ENCODE data around the gene TMEM82. TPM values are rescaled to one million over a fixed set of nuclear protein-coding genes. Genes with fewer than 3 reads are reported as not detected.

The TMEM82 gene
- total RNA-seq, 2 donors from 2014 or later: 11.5 to 17.0 TPM

- Histone ChIP-seq H3K4me1 (no peaks in the 10 kb centered on the region), H3K27ac (no peak overlapping the region), H3K27me3 (no peaks in the 10 kb centered on the region), H3K4me3 (no peak overlapping the region), H3K9ac (ENCODE audit: low read depth in 2 of 2, low read length in 2 of 2) (no peak overlapping the region), H3K36me3 (peaks cover 21% of the 10 kb centered on the region), H3K9me3 (no peaks in the 10 kb centered on the region)
- DNase-seq: no peak
- no peak for TF ChIP-seq CTCF (IDR thresholded peaks at IDR 0.05)
- intact Hi-C loops (cut with DNase I): no loop called here
Observed at GRCh38 chr1:15771836-15772515, 29.7 kb downstream of the TMEM82 start.

DNA sequence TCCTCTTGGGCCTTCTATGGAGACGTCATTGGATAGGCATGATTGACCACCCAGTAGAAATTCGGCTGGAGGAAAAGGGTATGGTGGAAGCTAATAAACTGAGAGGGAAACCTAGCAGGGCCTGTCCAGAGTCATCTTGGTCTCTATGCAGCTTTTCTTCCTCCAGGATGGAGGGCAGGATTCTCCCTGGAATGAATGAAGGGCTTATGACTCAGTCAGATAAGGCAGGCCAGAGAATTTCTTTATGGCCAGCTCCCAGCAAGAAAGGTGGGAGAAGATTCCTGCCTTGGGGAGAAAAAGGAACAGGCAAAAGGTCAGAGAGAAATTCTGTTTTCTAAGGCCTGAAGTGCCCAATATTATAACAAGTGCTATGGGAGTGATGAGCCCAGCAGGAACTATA, 33.4 kb downstream of the TMEM82 start:
- no peak for DNase-seq
- no peak overlapping the region for H3K9ac ChIP-seq (ENCODE audit: low read depth in 2 of 2, low read length in 2 of 2)
- TF ChIP-seq CTCF (IDR thresholded peaks at IDR 0.05): no peak
- no peak overlapping the region for H3K4me3 ChIP-seq
- peaks cover 4% of the 10 kb centered on the region for H3K4me1 ChIP-seq
- no peak overlapping the region for H3K27ac ChIP-seq
- intact Hi-C loops (cut with DNase I): no loop called here
- peaks cover 14% of the 10 kb centered on the region for H3K36me3 ChIP-seq
- no peaks in the 10 kb centered on the region for H3K9me3 ChIP-seq
- H3K27me3 ChIP-seq: no peaks in the 10 kb centered on the region

GRCh38 chr1:15777909-15778707, 35.8 kb downstream of the TMEM82 start:
- H3K9me3 ChIP-seq: no peaks in the 10 kb centered on the region
- TF ChIP-seq CTCF (IDR thresholded peaks at IDR 0.05): no peak
- no peak overlapping the region for H3K9ac ChIP-seq (ENCODE audit: low read depth in 2 of 2, low read length in 2 of 2)
- H3K27ac ChIP-seq: no peak overlapping the region
- no peak overlapping the region for H3K4me3 ChIP-seq
- H3K4me1 ChIP-seq: peaks cover 4% of the 10 kb centered on the region
- intact Hi-C loops (cut with DNase I): no loop called here
- no peaks in the 10 kb centered on the region for H3K36me3 ChIP-seq
- DNase-seq: no peak
- H3K27me3 ChIP-seq: no peaks in the 10 kb centered on the region

DNA sequence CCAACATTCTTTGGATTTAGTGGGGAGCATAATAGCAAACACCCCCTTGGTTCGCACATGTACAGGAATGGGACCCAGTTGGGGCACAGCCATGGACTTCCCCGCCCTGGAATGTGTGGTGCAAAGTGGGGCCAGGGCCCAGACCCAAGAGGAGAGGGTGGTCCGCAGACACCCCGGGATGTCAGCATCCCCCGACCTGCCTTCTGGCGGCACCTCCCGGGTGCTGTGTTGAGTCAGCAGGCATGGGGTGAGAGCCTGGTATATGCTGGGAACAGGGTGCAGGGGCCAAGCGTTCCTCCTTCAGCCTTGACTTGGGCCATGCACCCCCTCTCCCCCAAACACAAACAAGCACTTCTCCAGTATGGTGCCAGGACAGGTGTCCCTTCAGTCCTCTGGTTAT, 43.4 kb downstream of the TMEM82 start:
- H3K4me3 ChIP-seq: no peak overlapping the region
- no peaks in the 10 kb centered on the region for H3K36me3 ChIP-seq
- DNase-seq: no peak
- H3K9ac ChIP-seq (ENCODE audit: low read depth in 2 of 2, low read length in 2 of 2): no peak overlapping the region
- H3K4me1 ChIP-seq: no peaks in the 10 kb centered on the region
- no peak for TF ChIP-seq CTCF (IDR thresholded peaks at IDR 0.05)
- H3K27me3 ChIP-seq: no peaks in the 10 kb centered on the region
- no peak overlapping the region for H3K27ac ChIP-seq
- intact Hi-C loops (cut with DNase I): no loop called here
- no peaks in the 10 kb centered on the region for H3K9me3 ChIP-seq

DNA sequence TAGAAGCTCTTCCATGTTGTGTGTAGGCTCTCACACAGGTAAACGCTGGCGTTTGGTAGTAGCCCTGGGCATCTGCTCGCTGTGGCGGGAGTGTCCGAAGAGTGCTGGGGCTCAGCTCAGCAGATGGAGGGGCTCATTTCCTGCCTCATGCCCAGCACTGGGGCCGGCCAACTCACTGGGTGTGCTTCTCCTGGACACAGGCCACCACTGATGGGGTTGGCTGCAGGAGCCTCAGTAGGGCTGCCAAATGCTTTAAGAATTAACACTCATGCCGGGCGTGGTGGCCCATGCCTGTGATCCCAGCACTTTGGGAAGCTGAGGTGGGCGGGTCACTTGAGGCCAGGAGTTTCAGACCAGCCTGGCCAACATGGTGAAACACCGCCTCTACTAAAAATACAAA, 44.3 kb downstream of the TMEM82 start:
- Histone ChIP-seq H3K9ac (ENCODE audit: low read depth in 2 of 2, low read length in 2 of 2) (no peak overlapping the region), H3K27ac (no peak overlapping the region), H3K4me1 (no peaks in the 10 kb centered on the region), H3K9me3 (no peaks in the 10 kb centered on the region), H3K36me3 (no peaks in the 10 kb centered on the region), H3K4me3 (no peak overlapping the region), H3K27me3 (no peaks in the 10 kb centered on the region)
- TF ChIP-seq CTCF (IDR thresholded peaks at IDR 0.05): no peak
- intact Hi-C loops (cut with DNase I): no loop called here
- DNase-seq: no peak

All from colonic mucosa (tissue), 4 donors.